ENCODE data around the gene MYMX.

MYMX gene

GRCh38 chr6:44245912-44246662, 29.4 kb downstream of the MYMX start:
- peak overlapping the region; percentile 100 for H3K9ac ChIP-seq (ENCODE audit: insufficient read length)
- peaks cover 35% of the 10 kb centered on the region for H3K36me3 ChIP-seq (ENCODE audit: insufficient read depth, low read length)
- H3K9me3 ChIP-seq (ENCODE audit: low read depth, low read length) = no peaks in the 10 kb centered on the region
- peak overlapping the region; percentile 100 for H3K4me3 ChIP-seq
- DNase-seq (ENCODE audit: low read depth, low spot score) = no peak
- TF ChIP-seq EZH2 (IDR thresholded peaks at IDR 0.05) (no peak), FOXP2 (optimal IDR thresholded peaks at IDR 0.05; ENCODE audit: control extremely low read depth, extremely low read length, insufficient read depth) (no peak), POLR2AphosphoS5 (IDR thresholded peaks at IDR 0.05; ENCODE audit: borderline replicate concordance, low read depth, low read length) (no peak)
- 0 out of 2 replicates have a peak overlapping the region, but pooled peaks have one; percentile 52 for H3K27ac ChIP-seq

- TF ChIP-seq POLR2AphosphoS5 (IDR thresholded peaks at IDR 0.05; ENCODE audit: borderline replicate concordance, low read depth, low read length) (peak; percentile 100), FOXP2 (optimal IDR thresholded peaks at IDR 0.05; ENCODE audit: control extremely low read depth, extremely low read length, insufficient read depth) (no peak)
- DNase-seq (ENCODE audit: low read depth, low spot score) = peak; percentile 96
- peaks cover 42% of the 10 kb centered on the region for H3K36me3 ChIP-seq (ENCODE audit: insufficient read depth, low read length)
- H3K4me3 ChIP-seq = peak within 1 kb of the TSS; percentile 100
- H3K9ac ChIP-seq (ENCODE audit: insufficient read length) = peak within 1 kb of the TSS; percentile 100
- H3K27ac ChIP-seq = peak within 1 kb of the TSS; percentile 89
- H3K9me3 ChIP-seq (ENCODE audit: low read depth, low read length) = no peaks in the 10 kb centered on the region
Measured at GRCh38 chr6:44246663-44247337, 30.1 kb downstream of the MYMX start, which contains the start of gene HSP90AB1. Gene HSP90AB1, plus strand, starts transcription at chr6:44247101. Its CDS starts 1,529 bp downstream, at chr6:44248630.

- no peaks in the 10 kb centered on the region for H3K9me3 ChIP-seq (ENCODE audit: low read depth, low read length)
- H3K27ac ChIP-seq = peak overlapping the region; percentile 89
- H3K4me3 ChIP-seq = peak overlapping the region; percentile 100
- peaks cover 50% of the 10 kb centered on the region for H3K36me3 ChIP-seq (ENCODE audit: insufficient read depth, low read length)
- TF ChIP-seq POLR2AphosphoS5 (IDR thresholded peaks at IDR 0.05; ENCODE audit: borderline replicate concordance, low read depth, low read length) = no peak
- TF ChIP-seq EZH2 (IDR thresholded peaks at IDR 0.05) = no peak
- no peak for TF ChIP-seq FOXP2 (optimal IDR thresholded peaks at IDR 0.05; ENCODE audit: control extremely low read depth, extremely low read length, insufficient read depth)
- peak overlapping the region; percentile 100 for H3K9ac ChIP-seq (ENCODE audit: insufficient read length)
- DNase-seq (ENCODE audit: low read depth, low spot score) = no peak
Measured at GRCh38 chr6:44247338-44248302, 30.9 kb downstream of the MYMX start.

GRCh38 chr6:44248579-44248978, 31.9 kb downstream of the MYMX start:
- H3K4me3 ChIP-seq = peak overlapping the region; percentile 100
- no peak for DNase-seq (ENCODE audit: low read depth, low spot score)
- H3K36me3 ChIP-seq (ENCODE audit: insufficient read depth, low read length) = peaks cover 60% of the 10 kb centered on the region
- TF ChIP-seq POLR2AphosphoS5 (IDR thresholded peaks at IDR 0.05; ENCODE audit: borderline replicate concordance, low read depth, low read length) (no peak), EZH2 (IDR thresholded peaks at IDR 0.05) (no peak), FOXP2 (optimal IDR thresholded peaks at IDR 0.05; ENCODE audit: control extremely low read depth, extremely low read length, insufficient read depth) (no peak)
- H3K9me3 ChIP-seq (ENCODE audit: low read depth, low read length) = no peaks in the 10 kb centered on the region
- peak overlapping the region; percentile 89; the same call in 1 of the 2 replicates for H3K27ac ChIP-seq
- H3K9ac ChIP-seq (ENCODE audit: insufficient read length) = peak overlapping the region; percentile 100

GRCh38 chr6:44249082-44249748, 32.5 kb downstream of the MYMX start:
- no peak for DNase-seq (ENCODE audit: low read depth, low spot score)
- Histone ChIP-seq H3K27ac (peak overlapping the region; percentile 89; the same call in 1 of the 2 replicates), H3K4me3 (peak overlapping the region; percentile 100), H3K36me3 (ENCODE audit: insufficient read depth, low read length) (peaks cover 66% of the 10 kb centered on the region), H3K9ac (ENCODE audit: insufficient read length) (peak overlapping the region; percentile 100), H3K9me3 (ENCODE audit: low read depth, low read length) (no peaks in the 10 kb centered on the region)
- no peak for TF ChIP-seq EZH2 (IDR thresholded peaks at IDR 0.05)
- TF ChIP-seq POLR2AphosphoS5 (IDR thresholded peaks at IDR 0.05; ENCODE audit: borderline replicate concordance, low read depth, low read length) = no peak
- TF ChIP-seq FOXP2 (optimal IDR thresholded peaks at IDR 0.05; ENCODE audit: control extremely low read depth, extremely low read length, insufficient read depth) = no peak

- no peak for DNase-seq (ENCODE audit: low read depth, low spot score)
- TF ChIP-seq EZH2 (IDR thresholded peaks at IDR 0.05) = no peak
- TF ChIP-seq POLR2AphosphoS5 (IDR thresholded peaks at IDR 0.05; ENCODE audit: borderline replicate concordance, low read depth, low read length) = peak; percentile 8; the same call in 1 of the 2 replicates
- H3K9me3 ChIP-seq (ENCODE audit: low read depth, low read length) = no peaks in the 10 kb centered on the region
- H3K27ac ChIP-seq = peak overlapping the region; percentile 89
- peaks cover 76% of the 10 kb centered on the region for H3K36me3 ChIP-seq (ENCODE audit: insufficient read depth, low read length)
- peak overlapping the region; percentile 100 for H3K9ac ChIP-seq (ENCODE audit: insufficient read length)
- no peak overlapping the region for H3K4me3 ChIP-seq
Measured at GRCh38 chr6:44250067-44250717, 33.5 kb downstream of the MYMX start.

GRCh38 chr6:44250718-44251123, 34.0 kb downstream of the MYMX start:
- Histone ChIP-seq H3K9me3 (ENCODE audit: low read depth, low read length) (no peaks in the 10 kb centered on the region), H3K4me3 (no peak overlapping the region), H3K27ac (0 out of 2 replicates have a peak overlapping the region, but pooled peaks have one; percentile 26), H3K36me3 (ENCODE audit: insufficient read depth, low read length) (peaks cover 77% of the 10 kb centered on the region), H3K9ac (ENCODE audit: insufficient read length) (no peak overlapping the region)
- DNase-seq (ENCODE audit: low read depth, low spot score) = no peak
- no peak; the same call in 1 of the 2 replicates for TF ChIP-seq POLR2AphosphoS5 (IDR thresholded peaks at IDR 0.05; ENCODE audit: borderline replicate concordance, low read depth, low read length)
